OCI-LY7 (cell line): ENCODE results near the gene UBC. TPM values are rescaled to one million over a fixed set of nuclear protein-coding genes. Genes with fewer than 3 reads are reported as not detected.

Experiments used
- BruUV-seq: library from RNA; stranded (reverse); fragments of 400-500 nt; replicated peaks from 2 replicates; lab custom pipeline; 2021; lab: Mats Ljungman, UMichigan
- CTCF ChIA-PET: fragments of 300-600 bp; sonication (Branson Sonifier 250); formaldehyde crosslinking; loops from one replicate; lab custom pipeline; 2022; ENCODE audit warnings: antibody characterized with exemption; ENCODE audit not compliant: unreplicated experiment; lab: Charles Lee
- POLR2A ChIA-PET: fragments of 300-600 bp; sonication (Branson Sonifier 250); formaldehyde crosslinking; loops from one replicate; lab custom pipeline; 2022; ENCODE audit warnings: antibody characterized with exemption; lab: Charles Lee
- DNase-seq: peaks from one replicate; pipeline ENCODE4 v3.0.0-alpha.2; 2015; ENCODE audit warnings: low spot score
- H2AFZ ChIP-seq: fragments of 200-600 bp; sonication (generic), shearing (Covaris generic); 2 replicates; pipeline ENCODE4 v1.6.1; 2014; ENCODE audit warnings: mild to moderate bottlenecking, antibody characterized with exemption, low read length, moderate library complexity
- H3K27ac ChIP-seq: fragments of 200-600 bp; sonication (generic); 2 replicates; pipeline ENCODE4 v1.5.1; 2014; ENCODE audit warnings: mixed run types, low read depth, mild to moderate bottlenecking, moderate library complexity, low read length, inconsistent platforms; ENCODE audit not compliant: poor library complexity, severe bottlenecking
- H3K36me3 ChIP-seq: fragments of 200-600 bp; sonication (generic); 2 replicates; pipeline ENCODE4 v1.6.1; 2014; ENCODE audit warnings: mild to moderate bottlenecking, antibody characterized with exemption, low read length, moderate library complexity, mixed read lengths; ENCODE audit not compliant: insufficient read depth
- H3K4me1 ChIP-seq: fragments of 200-600 bp; sonication (generic); 2 replicates; pipeline ENCODE4 v1.5.1; 2014; ENCODE audit warnings: mild to moderate bottlenecking, low read length; ENCODE audit not compliant: insufficient read depth, poor library complexity, severe bottlenecking
- H3K4me2 ChIP-seq: fragments of 200-600 bp; sonication (generic); 2 replicates; pipeline ENCODE4 v1.6.1; 2014; ENCODE audit warnings: mild to moderate bottlenecking, low read length
- H3K4me3 ChIP-seq: fragments of 200-600 bp; sonication (generic); 2 replicates; pipeline ENCODE4 v1.5.1; 2014; ENCODE audit warnings: mild to moderate bottlenecking, low read depth, low read length; ENCODE audit not compliant: poor library complexity, severe bottlenecking
- H3K79me2 ChIP-seq: fragments of 200-600 bp; sonication (generic); 2 replicates; pipeline ENCODE4 v1.6.1; 2016; ENCODE audit warnings: low read depth, mild to moderate bottlenecking, low read length, moderate library complexity, mixed read lengths; ENCODE audit not compliant: insufficient read depth
- H3K9me2 ChIP-seq: fragments of 200-600 bp; sonication (generic); 2 replicates; pipeline ENCODE4 v1.6.1; 2016; ENCODE audit warnings: mild to moderate bottlenecking, low read length, mixed read lengths; ENCODE audit not compliant: insufficient read depth
- H3K9me3 ChIP-seq: fragments of 200-600 bp; sonication (generic); 2 replicates; pipeline ENCODE4 v1.6.1; 2014; ENCODE audit warnings: mild to moderate bottlenecking, mixed run types, low read length, mixed read lengths
- H4K20me1 ChIP-seq: fragments of 200-600 bp; sonication (generic); 2 replicates; pipeline ENCODE4 v1.6.1; 2014; ENCODE audit warnings: mild to moderate bottlenecking, antibody characterized with exemption, low read length, moderate library complexity, mixed read lengths; ENCODE audit not compliant: insufficient read depth
- EZH2phosphoT487 ChIP-seq: fragments of 200-600 bp; sonication (generic); IDR thresholded peaks from 2 replicates; pipeline ENCODE4 v1.6.1; 2018; ENCODE audit warnings: low read depth, borderline replicate concordance, mild to moderate bottlenecking, mixed run types, antibody characterized with exemption, low read length, moderate library complexity, mixed read lengths
- intact Hi-C: fragments of 100-400 bp; cut with micrococcal nuclease; formaldehyde crosslinking; loops from one replicate; pipeline ENCODE4 v1.10.0; 2022; ENCODE audit not compliant: unreplicated experiment
- total RNA-seq, 2 experiments: library from RNA; depleted of rRNA in 1 of 2; stranded (reverse); fragments of >200 nt in 1 of 2; shearing (Covaris generic) in 1 of 2; gene quantifications; 2 replicates each; pipeline ENCODE4 v1.2.3, GENCODE V29; 2014 to 2022
- TF ChIP-seq, protein P1 (sequence below): fragments of 200-600 bp; sonication (generic); conservative IDR thresholded peaks from 2 replicates; pipeline ENCODE4 v1.5.1; 2014; ENCODE audit warnings: mild to moderate bottlenecking, antibody characterized with exemption, low read length, moderate library complexity, mixed read lengths

Gene UBC
- total RNA-seq, 2 experiments from 2014 or later, result 431 to 616 TPM

DNA sequence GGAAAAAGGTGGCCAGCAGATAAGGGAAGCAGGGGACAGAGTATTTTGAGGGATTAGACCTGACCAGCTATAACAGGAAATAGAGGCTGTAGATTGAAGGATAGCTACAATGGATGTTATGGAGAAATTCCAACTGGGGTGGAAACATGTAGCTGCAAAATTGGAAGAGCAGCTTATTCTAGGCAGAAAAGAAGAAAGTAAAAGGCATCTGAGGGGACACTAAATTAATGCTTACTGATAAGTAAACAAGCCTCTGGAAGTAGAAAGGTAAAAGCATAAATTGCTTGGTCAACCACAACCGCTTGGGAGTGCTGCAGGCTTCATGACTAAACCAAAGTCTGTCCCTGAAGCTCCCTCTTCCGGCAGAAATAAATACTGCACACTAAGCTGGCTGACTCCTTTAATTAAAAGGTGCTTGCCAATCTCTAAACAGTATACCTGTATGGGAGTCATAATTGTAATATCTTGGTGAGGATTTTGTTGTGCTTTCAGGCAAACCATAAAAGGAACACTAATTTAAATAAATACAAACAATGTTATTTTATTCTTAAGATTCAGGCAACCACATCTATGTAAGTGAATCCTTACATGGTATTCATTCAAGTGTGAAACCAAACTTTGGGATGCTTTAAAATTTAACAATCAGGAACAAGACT is 7.7 kb downstream of the UBC start:
- H3K4me2 ChIP-seq, result peak overlapping the region; percentile 53

DNA sequence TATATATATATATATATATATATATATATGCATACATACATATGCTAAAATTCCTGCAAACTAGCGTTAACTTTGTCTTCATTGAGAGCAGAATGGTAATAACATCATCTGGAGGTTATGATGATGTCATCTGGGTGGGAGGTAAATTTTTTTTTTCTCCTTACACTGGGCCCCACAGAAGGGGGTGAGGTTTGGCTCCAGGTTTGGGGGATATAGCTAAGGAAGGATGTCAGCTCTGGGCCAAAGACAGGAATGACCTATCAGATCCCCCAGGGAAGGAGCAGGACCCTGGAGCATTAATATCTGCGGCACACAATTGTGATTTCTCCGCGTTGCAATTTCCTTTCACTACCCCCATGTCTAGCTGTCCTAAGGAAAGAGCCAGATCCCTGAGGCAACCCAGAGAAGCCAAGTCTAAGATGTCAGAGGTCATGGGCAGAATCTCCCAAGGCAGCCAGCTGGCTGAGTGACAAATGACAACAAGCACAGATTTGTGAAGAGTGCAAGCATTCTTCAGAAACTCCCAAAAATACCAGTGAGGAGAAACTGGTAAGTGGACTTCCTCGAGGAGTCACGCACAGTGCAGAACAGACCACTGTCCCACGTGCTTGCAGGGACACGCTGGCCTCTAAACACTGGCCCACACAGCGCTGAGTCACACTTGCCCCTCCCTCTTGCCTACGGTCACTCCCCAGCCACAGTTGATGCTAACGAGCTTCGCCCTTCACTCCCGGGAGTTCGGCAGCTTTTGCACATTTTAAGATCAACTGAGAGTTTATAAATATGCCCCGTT is 9.9 kb downstream of the UBC start:
- Histone ChIP-seq H3K4me1 (peaks cover 66% of the 10 kb centered on the region), H3K4me3 (no peak overlapping the region), H3K4me2 (peak overlapping the region; percentile 31), H3K9me2 (no peaks in the 10 kb centered on the region), H3K36me3 (no peaks in the 10 kb centered on the region), H3K27ac (peak overlapping the region; percentile 1), H4K20me1 (no peaks in the 10 kb centered on the region), H3K79me2 (no peaks in the 10 kb centered on the region; the same call in 1 of the 2 replicates), H3K9me3 (no peaks in the 10 kb centered on the region), H2AFZ (peak overlapping the region; percentile 65; the same call in 1 of the 2 replicates)
- DNase-seq, result no peak
- intact Hi-C loops, result no loop called here
- TF ChIP-seq, protein P1, sequence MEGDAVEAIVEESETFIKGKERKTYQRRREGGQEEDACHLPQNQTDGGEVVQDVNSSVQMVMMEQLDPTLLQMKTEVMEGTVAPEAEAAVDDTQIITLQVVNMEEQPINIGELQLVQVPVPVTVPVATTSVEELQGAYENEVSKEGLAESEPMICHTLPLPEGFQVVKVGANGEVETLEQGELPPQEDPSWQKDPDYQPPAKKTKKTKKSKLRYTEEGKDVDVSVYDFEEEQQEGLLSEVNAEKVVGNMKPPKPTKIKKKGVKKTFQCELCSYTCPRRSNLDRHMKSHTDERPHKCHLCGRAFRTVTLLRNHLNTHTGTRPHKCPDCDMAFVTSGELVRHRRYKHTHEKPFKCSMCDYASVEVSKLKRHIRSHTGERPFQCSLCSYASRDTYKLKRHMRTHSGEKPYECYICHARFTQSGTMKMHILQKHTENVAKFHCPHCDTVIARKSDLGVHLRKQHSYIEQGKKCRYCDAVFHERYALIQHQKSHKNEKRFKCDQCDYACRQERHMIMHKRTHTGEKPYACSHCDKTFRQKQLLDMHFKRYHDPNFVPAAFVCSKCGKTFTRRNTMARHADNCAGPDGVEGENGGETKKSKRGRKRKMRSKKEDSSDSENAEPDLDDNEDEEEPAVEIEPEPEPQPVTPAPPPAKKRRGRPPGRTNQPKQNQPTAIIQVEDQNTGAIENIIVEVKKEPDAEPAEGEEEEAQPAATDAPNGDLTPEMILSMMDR, result no peak
- TF ChIP-seq EZH2phosphoT487, result no peak
- ChIA-PET POLR2A (interaction anchor here (0.6 to 4.0 kb wide), 7 partner anchors 11 to 112 kb away, joined by 3 to 33 read pairs (median 6); no protein-coding TSS in a partner anchor), CTCF (no interaction called here)
- no TSS peak for BruUV-seq

More for the DNA sequence above, 7.7 kb downstream of the UBC start:
- H3K9me2 ChIP-seq, result no peaks in the 10 kb centered on the region
- peaks cover 18% of the 10 kb centered on the region for H4K20me1 ChIP-seq
- H3K27ac ChIP-seq, result peak overlapping the region; percentile 23
- H3K9me3 ChIP-seq, result no peaks in the 10 kb centered on the region
- peaks cover 21% of the 10 kb centered on the region for H3K36me3 ChIP-seq
- DNase-seq, result peak; percentile 96
- TF ChIP-seq, protein P1, result peak; percentile 100
- no peak for TF ChIP-seq EZH2phosphoT487
- H2AFZ ChIP-seq, result peak overlapping the region; percentile 38; the same call in 1 of the 2 replicates
- BruUV-seq, result no TSS peak
- peaks cover 65% of the 10 kb centered on the region for H3K4me1 ChIP-seq
- H3K79me2 ChIP-seq, result peaks cover 19% of the 10 kb centered on the region
- POLR2A ChIA-PET, result interaction anchor here (0.5 to 4.0 kb wide), 6 partner anchors 9 to 31 kb away, joined by 3 to 33 read pairs (median 8); no protein-coding TSS in a partner anchor
- intact Hi-C loops, result loop anchor here (1.0 to 2.0 kb wide), 2 partner anchors 33 to 44 kb away; partner anchors contain the start of gene SCARB1
- peak overlapping the region; percentile 6 for H3K4me3 ChIP-seq
- CTCF ChIA-PET, result interaction anchor here (0.9 to 2.0 kb wide), 6 partner anchors 11 to 65 kb away, joined by 3 to 21 read pairs (median 5); no protein-coding TSS in a partner anchor
